ENCODE data around the gene FAM50A. TPM values are rescaled to one million over a fixed set of nuclear protein-coding genes. Genes with fewer than 3 reads are reported as not detected.
A peak's percentile ranks its signal among the peaks of the same experiment; 100 is the strongest.

FAM50A gene
- polyA plus RNA-seq, 1 of the 3 experiments (the other 2 are of a cell fraction): 86.0 TPM

GRCh38 chrX:154429711-154430110 is 14.2 kb upstream of the FAM50A start:
- CTCF ChIA-PET: interaction anchor here (0.8 to 1.3 kb wide), 2 partner anchors 9 to 20 kb away, joined by 3 to 4 read pairs; partner anchors contain the start of gene DNASE1L1
- H3K9ac ChIP-seq: no peak overlapping the region

GRCh38 chrX:154430479-154430878 is 13.5 kb upstream of the FAM50A start:
- Histone ChIP-seq H3K27ac (ENCODE audit: low read depth in 2 of 2, low read length in 1 of 2) (no peak overlapping the region), H3K4me1 (ENCODE audit: control insufficient read depth in 1 of 2, insufficient read depth in 2 of 2, low read depth in 1 of 2, low read length in 1 of 2) (peaks cover 0 to 6% of the 10 kb centered on the region in 2 experiments; a peak in 1 of 4 replicates), H3K27me3 (ENCODE audit: insufficient read depth) (peaks cover 9% of the 10 kb centered on the region), H4K20me1 (ENCODE audit: insufficient read depth) (no peaks in the 10 kb centered on the region), H3K4me2 (peak overlapping the region; percentile 79; the same call in 1 of the 2 replicates), H2AFZ (ENCODE audit: low read depth) (no peak overlapping the region), H3K9me3 (no peaks in the 10 kb centered on the region), H3K79me2 (ENCODE audit: insufficient read depth) (peaks cover 22% of the 10 kb centered on the region; the same call in 1 of the 2 replicates), H3F3A (replicated peaks; ENCODE audit: insufficient read depth) (no peaks in the 10 kb centered on the region), H3K9ac (no peak overlapping the region), H3K9me2 (no peaks in the 10 kb centered on the region), H3K36me3 (replicated peaks in 1 of 2; ENCODE audit: control insufficient read depth in 1 of 2, insufficient read depth in 2 of 2, low read length in 1 of 2) (peaks cover 0 to 6% of the 10 kb centered on the region in 2 experiments), H3K4me3 (ENCODE audit: low read depth in 2 of 2, low read length in 1 of 2) (no peak overlapping the region)
- WGBS (ENCODE audit: low lambda C conversion rate): 52% methylated on average over 6 of the region's 6 CpGs
- TF ChIP-seq ELF1 (IDR thresholded peaks at IDR 0.05) (no peak), USF1 (IDR thresholded peaks at IDR 0.05; ENCODE audit: borderline replicate concordance, low read depth) (no peak), FOXJ3 (CRISPR knock-in tag; IDR thresholded peaks at IDR 0.05) (no peak), FOXM1 (IDR thresholded peaks at IDR 0.05; ENCODE audit: low read depth) (no peak), GABPA (IDR thresholded peaks at IDR 0.05; ENCODE audit: low read depth) (no peak), ZBTB33 (IDR thresholded peaks at IDR 0.05; ENCODE audit: borderline replicate concordance, low read depth) (no peak), JUND (IDR thresholded peaks at IDR 0.05) (no peak), NRF1 (IDR thresholded peaks at IDR 0.05; ENCODE audit: low read depth, low read length) (no peak), REST (IDR thresholded peaks at IDR 0.05; ENCODE audit: low read depth, low read length) (no peak), YY1 (IDR thresholded peaks at IDR 0.05; ENCODE audit: low read depth) (no peak), GATA2 (CRISPR knock-in tag; IDR thresholded peaks at IDR 0.05) (no peak), TCF12 (IDR thresholded peaks at IDR 0.05) (no peak), CTCF (IDR thresholded peaks at IDR 0.05) (no peak), NFIC (IDR thresholded peaks at IDR 0.05; ENCODE audit: borderline replicate concordance) (no peak), SIN3A (IDR thresholded peaks at IDR 0.05; ENCODE audit: borderline replicate concordance, low read depth, low read length) (no peak), POLR2AphosphoS5 (IDR thresholded peaks at IDR 0.05; ENCODE audit: low read depth, low read length) (no peak), SMC3 (IDR thresholded peaks at IDR 0.05; ENCODE audit: low read depth, low read length) (no peak), CHD2 (IDR thresholded peaks at IDR 0.05; ENCODE audit: low read length, partially characterized antibody) (no peak)
- ChIA-PET CTCF (interaction anchor here (1.0 to 1.5 kb wide), 2 partner anchors 12 to 117 kb away, joined by 3 to 4 read pairs; partner anchors contain the start of gene IKBKG), POLR2A (interaction anchor here (1.3 kb wide), 1 partner anchor 13 kb away, joined by 3 read pairs; no protein-coding TSS in a partner anchor)
- no peak for DNase-seq

More at GRCh38 chrX:154429711-154430110, 14.2 kb upstream of the FAM50A start:
- H3K4me2 ChIP-seq: peak overlapping the region; percentile 79
- H4K20me1 ChIP-seq (ENCODE audit: insufficient read depth): no peaks in the 10 kb centered on the region
- peaks cover 0 to 6% of the 10 kb centered on the region in 2 experiments; a peak in 1 of 4 replicates for H3K4me1 ChIP-seq (ENCODE audit: control insufficient read depth in 1 of 2, insufficient read depth in 2 of 2, low read depth in 1 of 2, low read length in 1 of 2)
- WGBS (ENCODE audit: low lambda C conversion rate): 40% methylated on average over 2 of the region's 2 CpGs
- peak overlapping the region; percentile 56 to 70; a peak in 2 of 4 replicates for H3K4me3 ChIP-seq (ENCODE audit: low read depth in 2 of 2, low read length in 1 of 2)
- no peaks in the 10 kb centered on the region for H3K9me2 ChIP-seq
- peaks cover 9% of the 10 kb centered on the region for H3K27me3 ChIP-seq (ENCODE audit: insufficient read depth)
- H2AFZ ChIP-seq (ENCODE audit: low read depth): no peak overlapping the region
- no peak overlapping the region for H3K27ac ChIP-seq (ENCODE audit: low read depth in 2 of 2, low read length in 1 of 2)
- H3K9me3 ChIP-seq: no peaks in the 10 kb centered on the region
- DNase-seq: no peak
- H3K36me3 ChIP-seq (replicated peaks in 1 of 2; ENCODE audit: control insufficient read depth in 1 of 2, insufficient read depth in 2 of 2, low read length in 1 of 2): peaks cover 0 to 6% of the 10 kb centered on the region in 2 experiments
- TF ChIP-seq ELF1 (IDR thresholded peaks at IDR 0.05): no peak
- POLR2A ChIA-PET: no interaction called here
- peaks cover 22% of the 10 kb centered on the region; the same call in 1 of the 2 replicates for H3K79me2 ChIP-seq (ENCODE audit: insufficient read depth)
- no peaks in the 10 kb centered on the region for H3F3A ChIP-seq (replicated peaks; ENCODE audit: insufficient read depth)
